Adipose tissue (tissue), 3 donors: ENCODE measurements around the gene DCAF17. TPM values are rescaled to one million over a fixed set of nuclear protein-coding genes. Genes with fewer than 3 reads are reported as not detected.

Experiments
- H3K27ac ChIP-seq: one replicate; pipeline ENCODE4 v1.5.1; 2013; ENCODE audit warnings: low read depth, low read length
- WGBS, 3 donors: extraction: QIAGEN DNeasy Blood & Tissue Kit; methylation state at CpG; one replicate each; pipeline ENCODE4 v1.1.7; 2013; 5-methylcytosine and 5-hydroxymethylcytosine counted together
- polyA plus RNA-seq, 3 donors: library from polyadenylated mRNA; stranded (reverse); fragments of 200-250 nt; gene quantifications; one replicate each; pipeline ENCODE4 v1.2.3, GENCODE V29; 2013
- donor health status: healthy with polysubstance abuse.
- donor health status: Bipolar disorder and iron deficiency.
- donor health status: healthy.

DCAF17 gene, protein sequence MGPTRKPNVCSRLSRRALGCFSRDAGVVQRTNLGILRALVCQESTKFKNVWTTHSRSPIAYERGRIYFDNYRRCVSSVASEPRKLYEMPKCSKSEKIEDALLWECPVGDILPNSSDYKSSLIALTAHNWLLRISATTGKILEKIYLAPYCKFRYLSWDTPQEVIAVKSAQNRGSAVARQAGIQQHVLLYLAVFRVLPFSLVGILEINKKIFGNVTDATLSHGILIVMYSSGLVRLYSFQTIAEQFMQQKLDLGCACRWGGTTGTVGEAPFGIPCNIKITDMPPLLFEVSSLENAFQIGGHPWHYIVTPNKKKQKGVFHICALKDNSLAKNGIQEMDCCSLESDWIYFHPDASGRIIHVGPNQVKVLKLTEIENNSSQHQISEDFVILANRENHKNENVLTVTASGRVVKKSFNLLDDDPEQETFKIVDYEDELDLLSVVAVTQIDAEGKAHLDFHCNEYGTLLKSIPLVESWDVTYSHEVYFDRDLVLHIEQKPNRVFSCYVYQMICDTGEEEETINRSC
- polyA plus RNA-seq = 1 to 10 TPM; 3.4 to 5.8 (median 3.7) TPM

GRCh38 chr2:171434013-171434989 is at the start of gene DCAF17:
DCAF17 (plus strand) TSS chr2:171434226; CDS start chr2:171434578, 352 bp downstream.
- 0 to 1% (median 1%) methylated on average over 80 to 92 of the region's 92 CpGs for WGBS, 3 donors
- H3K27ac ChIP-seq = peak within 1 kb of the TSS; percentile 87

DNA sequence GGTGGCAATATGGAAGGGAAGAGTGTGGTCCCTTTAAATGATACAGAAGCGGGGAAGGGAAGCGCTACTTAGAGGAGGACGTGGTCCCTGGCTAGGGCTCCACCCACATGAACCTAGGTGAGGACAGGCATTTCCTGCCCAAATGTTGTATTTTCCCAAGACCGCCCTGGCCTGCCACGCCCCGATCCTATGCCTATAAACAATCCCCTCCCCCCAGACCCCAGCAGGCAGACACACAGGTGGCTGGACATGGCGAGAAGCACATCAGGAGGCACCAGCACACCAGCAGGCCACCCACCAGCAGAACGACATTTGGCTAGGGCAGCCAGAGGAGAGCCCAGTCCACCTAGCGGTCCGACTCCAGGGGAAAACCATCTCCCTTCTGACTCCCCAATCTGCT is 47.4 kb upstream of the DCAF17 start:
- 89 to 95% (median 90%) methylated on average over 10 of the region's 10 CpGs for WGBS, 3 donors

GRCh38 chr2:171387052-171387451 is 47.0 kb upstream of the DCAF17 start:
- WGBS, 3 donors = 88 to 90% (median 89%) methylated on average over 7 of the region's 7 CpGs
- no peak overlapping the region for H3K27ac ChIP-seq

More for the DNA sequence above, 47.4 kb upstream of the DCAF17 start:
- no peak overlapping the region for H3K27ac ChIP-seq

DNA sequence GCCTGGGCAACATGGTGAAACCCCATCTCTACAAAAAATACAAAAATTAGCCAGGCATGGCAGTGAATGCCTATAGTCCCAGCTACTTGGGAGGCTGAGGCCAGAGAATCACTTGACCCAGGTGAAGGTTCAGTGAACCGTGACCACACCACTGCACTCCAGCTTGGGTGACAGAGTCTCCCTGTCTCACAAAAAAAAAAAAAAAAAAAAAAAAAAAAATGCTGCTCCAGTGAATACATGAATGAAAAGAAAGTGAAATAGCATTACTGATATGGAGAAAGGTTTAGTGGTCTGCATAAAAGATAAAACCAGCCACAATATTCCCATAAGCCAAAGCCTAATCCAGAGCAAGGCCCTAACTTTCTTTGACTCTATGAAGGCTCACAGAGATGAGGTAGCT is 44.7 kb upstream of the DCAF17 start:
- 95 to 100% (median 100%) methylated on average over 1 of the region's 1 CpG for WGBS, 3 donors
- H3K27ac ChIP-seq = no peak overlapping the region

GRCh38 chr2:171389780-171390179 is 44.2 kb upstream of the DCAF17 start:
- WGBS, 3 donors = 98 to 100% (median 100%) methylated on average over 1 of the region's 1 CpG
- H3K27ac ChIP-seq = no peak overlapping the region

DNA sequence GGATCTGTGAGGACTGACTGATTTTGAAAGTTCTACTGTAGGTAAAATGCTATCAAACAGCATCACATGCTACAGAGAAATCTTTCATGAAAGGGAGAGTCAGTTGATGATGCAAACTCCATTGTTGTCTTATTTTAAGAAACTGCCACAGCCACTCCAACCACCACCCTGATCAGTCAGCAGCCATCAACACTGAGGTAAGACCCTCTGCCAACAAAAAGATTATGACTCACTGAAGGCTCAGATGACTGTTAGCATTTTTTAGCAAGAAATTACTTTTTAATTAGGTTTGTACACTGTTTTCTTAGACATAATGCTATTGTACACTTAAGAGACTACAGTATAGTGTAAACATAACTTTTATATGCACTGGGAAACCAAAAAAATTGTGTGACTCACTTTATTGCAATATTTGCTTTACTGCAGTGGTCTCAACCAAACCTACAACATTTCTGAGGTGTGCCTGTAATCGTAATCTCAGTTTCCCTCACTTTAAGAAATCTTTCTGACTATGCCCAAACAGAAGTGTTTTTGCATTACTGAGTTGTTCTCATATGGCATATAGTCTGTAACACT is 43.0 kb upstream of the DCAF17 start:
- no peak overlapping the region for H3K27ac ChIP-seq

GRCh38 chr2:171391532-171391931 is 42.5 kb upstream of the DCAF17 start:
- no peak overlapping the region for H3K27ac ChIP-seq
- 83 to 96% (median 86%) methylated on average over 2 of the region's 2 CpGs for WGBS, 3 donors

More for the DNA sequence above, 43.0 kb upstream of the DCAF17 start:
- WGBS, 3 donors = 91 to 98% (median 97%) methylated on average over 1 of the region's 1 CpG

DNA sequence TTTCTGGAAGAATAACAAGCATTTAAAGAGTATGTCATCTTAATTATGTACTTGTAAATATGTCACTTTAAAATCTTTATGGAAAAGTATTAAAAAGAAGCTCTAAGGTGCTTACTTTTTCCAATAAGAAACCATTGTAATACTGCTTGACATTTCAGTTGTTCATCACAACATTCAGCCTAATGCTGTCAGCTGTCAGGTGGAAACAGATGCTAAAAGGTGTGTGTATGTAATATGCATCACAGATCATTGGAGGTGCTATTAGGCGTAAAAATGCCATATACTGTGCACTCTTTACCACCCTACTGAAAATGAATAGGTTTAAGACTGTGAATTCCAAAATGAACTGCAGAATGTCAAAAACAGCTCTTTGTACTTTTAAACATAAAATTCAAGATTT is 40.5 kb upstream of the DCAF17 start:
- H3K27ac ChIP-seq = no peak overlapping the region
- 88 to 100% (median 96%) methylated on average over 1 of the region's 1 CpG for WGBS, 3 donors

GRCh38 chr2:171394164-171394740 is 39.8 kb upstream of the DCAF17 start:
- no peak overlapping the region for H3K27ac ChIP-seq
- 43 to 69% (median 50%) methylated on average over 1 of the region's 1 CpG for WGBS, 3 donors

DNA sequence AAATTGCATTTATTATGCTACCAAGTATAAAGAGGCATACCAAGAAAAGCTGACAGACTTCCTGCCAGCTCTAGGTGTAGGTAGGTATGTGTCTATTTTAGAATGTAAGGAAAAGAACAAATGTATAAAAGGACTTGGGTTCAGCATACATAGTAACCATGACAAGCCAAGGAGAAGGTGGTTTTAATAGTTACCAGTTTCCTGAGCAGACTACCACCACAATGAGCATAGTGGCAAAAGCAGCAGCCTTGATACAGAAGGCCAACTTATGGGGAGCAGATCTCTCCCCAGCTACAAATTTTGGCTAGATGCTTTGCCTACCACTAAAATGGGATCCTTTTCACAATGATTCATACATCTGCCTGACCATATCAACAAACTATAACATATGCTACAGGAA is 34.7 kb upstream of the DCAF17 start:
- no peak overlapping the region for H3K27ac ChIP-seq

- 76 to 95% (median 87%) methylated on average over 3 of the region's 3 CpGs for WGBS, 3 donors
- no peak overlapping the region for H3K27ac ChIP-seq
Measured at GRCh38 chr2:171400395-171400794, 33.6 kb upstream of the DCAF17 start.

DNA sequence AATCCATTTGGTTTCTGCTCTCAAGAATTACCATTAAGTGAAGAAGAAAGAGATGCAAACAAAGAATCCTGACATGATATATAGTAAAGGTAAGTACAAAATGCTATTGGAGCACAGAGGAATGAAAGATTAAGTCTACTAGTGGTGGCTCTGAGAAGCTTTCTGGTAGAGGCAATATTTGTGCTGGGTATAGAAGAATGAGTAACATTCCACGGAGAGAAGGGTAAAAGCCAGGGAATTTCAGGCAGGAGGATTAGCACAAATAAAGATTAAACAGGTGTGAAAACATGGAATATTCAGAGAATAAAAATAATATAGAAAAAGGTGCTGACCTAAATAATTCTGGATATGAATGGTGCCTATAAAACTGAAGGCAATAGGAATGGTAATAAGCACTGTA is 32.1 kb upstream of the DCAF17 start:
- WGBS, 3 donors = 92 to 100% (median 97%) methylated on average over 1 of the region's 1 CpG
- no peak overlapping the region for H3K27ac ChIP-seq

DNA sequence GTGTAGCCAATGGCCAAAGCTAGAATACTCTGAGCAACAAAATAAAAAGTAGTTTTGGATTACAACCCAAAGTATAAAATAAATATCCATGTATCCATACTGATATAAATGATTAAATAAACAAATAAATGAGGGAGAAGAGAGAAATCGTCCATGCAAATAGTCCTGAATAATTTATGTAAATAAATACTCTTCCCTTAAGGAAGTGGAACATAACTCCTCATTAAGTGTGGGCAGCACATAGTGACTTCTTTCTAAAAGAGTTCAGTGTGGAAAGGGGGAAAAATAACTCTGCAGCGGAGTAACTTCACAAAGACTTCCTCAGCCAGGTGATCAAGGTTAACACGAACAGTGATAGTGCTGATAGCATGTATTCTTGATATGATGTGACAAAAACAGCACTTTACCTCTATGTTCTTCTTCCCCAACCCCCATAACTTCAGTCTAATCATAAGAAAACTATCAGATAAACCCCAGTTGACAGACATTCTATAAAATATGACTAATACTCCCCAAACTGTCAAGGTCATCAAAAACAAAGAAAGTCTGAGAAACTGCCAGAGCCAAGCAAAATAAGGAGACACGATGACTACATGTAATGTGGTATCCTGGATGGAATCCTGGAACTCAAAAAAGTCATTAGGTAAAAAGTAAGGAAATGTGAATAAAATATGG is 31.0 kb upstream of the DCAF17 start:
- 58 to 91% (median 90%) methylated on average over 4 of the region's 4 CpGs for WGBS, 3 donors

DNA sequence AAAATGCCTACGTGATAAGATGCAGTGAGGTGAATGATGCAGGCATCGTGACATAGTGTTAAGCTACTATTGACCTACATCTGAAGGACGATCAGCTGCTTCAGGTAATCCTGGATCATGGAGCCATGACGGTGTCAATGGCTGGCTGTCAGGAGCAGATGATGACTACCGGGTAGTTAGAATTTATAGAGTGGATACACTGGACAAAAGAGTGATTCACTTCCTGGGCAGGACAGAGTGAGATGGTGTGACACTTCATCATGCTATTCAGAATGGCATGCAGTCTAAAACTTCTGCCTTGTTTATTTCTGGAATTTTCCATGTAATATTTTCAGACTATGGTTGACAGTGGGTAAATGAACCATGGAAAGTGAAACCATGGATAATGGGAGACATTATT is 29.8 kb upstream of the DCAF17 start:
- no peak overlapping the region for H3K27ac ChIP-seq
- WGBS, 3 donors = 85 to 93% (median 89%) methylated on average over 5 of the region's 5 CpGs

More for the DNA sequence above, 31.0 kb upstream of the DCAF17 start:
- no peak overlapping the region for H3K27ac ChIP-seq

GRCh38 chr2:171404719-171405118 is 29.3 kb upstream of the DCAF17 start:
- no peak overlapping the region for H3K27ac ChIP-seq
- WGBS, 3 donors = 93 to 97% (median 97%) methylated on average over 2 of the region's 2 CpGs

DNA sequence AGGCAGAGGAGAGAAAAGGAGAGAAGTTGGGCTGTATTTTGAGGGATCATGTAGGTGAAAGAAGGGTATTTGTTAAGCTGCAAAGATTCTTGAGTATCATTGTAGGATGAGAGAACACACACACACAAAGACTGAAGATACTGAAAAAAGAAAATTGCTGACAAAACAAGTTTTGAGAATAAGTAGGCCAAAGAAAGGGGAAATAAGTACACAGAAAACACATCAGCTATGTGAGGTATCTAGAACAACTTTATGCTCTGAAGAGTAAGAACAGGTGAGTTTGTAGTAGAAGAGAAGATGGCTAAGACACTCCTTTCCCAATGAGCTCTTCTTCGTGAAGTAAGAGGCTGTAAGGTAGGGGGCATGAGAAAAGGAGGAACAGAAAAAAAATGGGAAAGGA is 28.5 kb upstream of the DCAF17 start:
- 86 to 93% (median 88%) methylated on average over 1 of the region's 1 CpG for WGBS, 3 donors
- H3K27ac ChIP-seq = no peak overlapping the region

DNA sequence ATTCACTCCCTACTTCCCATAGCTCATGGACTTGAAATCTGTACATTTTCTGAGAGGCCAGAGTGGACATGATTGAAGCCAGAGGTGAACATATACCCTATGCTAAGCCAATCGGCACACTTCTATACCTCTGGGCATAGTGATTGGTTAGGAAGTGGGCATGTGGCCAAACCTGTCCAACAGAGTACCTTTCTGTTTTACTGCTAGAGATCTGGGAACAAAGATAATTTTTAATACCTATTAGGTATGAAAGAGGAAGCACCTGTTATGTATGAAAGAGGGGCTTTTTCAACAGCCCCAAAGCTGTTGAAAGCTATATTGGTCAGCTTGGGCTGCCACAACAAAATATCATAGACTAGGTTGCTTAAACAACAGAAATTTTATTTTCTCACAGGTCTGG is 28.0 kb upstream of the DCAF17 start:
- H3K27ac ChIP-seq = no peak overlapping the region
- 71 to 76% (median 74%) methylated on average over 1 of the region's 1 CpG for WGBS, 3 donors
